Measurements from ENCODE around the gene PRSS21. TPM values are rescaled to one million over a fixed set of nuclear protein-coding genes. Genes with fewer than 3 reads are reported as not detected.

The PRSS21 gene
- total RNA-seq, 3 donors from 2014 or later, result 0.51 to 4.1 (median 0.58) TPM

DNA sequence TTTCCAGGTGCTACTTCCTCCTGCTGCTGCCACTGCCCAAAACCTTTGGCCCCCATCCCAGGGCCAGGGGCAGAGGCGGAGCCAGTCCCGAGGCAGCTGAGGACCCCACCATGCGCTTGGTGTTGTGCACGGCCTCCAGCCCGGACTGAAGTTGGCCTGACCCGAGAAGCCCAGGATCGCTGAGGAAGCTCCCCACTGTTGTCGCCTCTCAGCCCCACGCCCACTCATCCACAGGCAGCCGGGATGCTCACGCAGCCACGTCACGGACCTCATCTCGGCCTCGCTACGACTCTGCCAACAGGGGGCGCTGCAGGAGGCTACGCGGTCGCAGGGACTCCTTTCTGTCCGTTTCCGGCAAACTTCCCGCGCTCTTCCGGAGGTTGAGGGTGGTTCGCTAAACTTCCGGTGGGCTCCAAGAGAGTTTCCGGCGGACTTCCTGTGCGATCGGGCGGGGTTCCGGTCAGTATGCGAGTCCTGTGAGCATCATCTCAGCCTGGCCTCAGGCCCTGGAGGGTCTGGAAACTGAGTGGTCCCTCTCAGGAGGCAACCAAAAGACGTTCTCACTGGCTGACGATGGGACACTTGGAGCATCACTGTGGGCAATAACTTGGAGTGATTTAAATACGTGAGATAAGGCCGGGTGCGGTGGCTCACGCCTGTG lies 25.4 kb downstream of the PRSS21 start:
- intact Hi-C loops (cut with DNase I, micrococcal nuclease), result no loop called here
- no peaks in the 10 kb centered on the region for H3K9me3 ChIP-seq
- TF ChIP-seq, protein P1, sequence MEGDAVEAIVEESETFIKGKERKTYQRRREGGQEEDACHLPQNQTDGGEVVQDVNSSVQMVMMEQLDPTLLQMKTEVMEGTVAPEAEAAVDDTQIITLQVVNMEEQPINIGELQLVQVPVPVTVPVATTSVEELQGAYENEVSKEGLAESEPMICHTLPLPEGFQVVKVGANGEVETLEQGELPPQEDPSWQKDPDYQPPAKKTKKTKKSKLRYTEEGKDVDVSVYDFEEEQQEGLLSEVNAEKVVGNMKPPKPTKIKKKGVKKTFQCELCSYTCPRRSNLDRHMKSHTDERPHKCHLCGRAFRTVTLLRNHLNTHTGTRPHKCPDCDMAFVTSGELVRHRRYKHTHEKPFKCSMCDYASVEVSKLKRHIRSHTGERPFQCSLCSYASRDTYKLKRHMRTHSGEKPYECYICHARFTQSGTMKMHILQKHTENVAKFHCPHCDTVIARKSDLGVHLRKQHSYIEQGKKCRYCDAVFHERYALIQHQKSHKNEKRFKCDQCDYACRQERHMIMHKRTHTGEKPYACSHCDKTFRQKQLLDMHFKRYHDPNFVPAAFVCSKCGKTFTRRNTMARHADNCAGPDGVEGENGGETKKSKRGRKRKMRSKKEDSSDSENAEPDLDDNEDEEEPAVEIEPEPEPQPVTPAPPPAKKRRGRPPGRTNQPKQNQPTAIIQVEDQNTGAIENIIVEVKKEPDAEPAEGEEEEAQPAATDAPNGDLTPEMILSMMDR (IDR thresholded peaks at IDR 0.05), result peak; percentile 30
- peak; percentile 28 to 78 (median 65) for DNase-seq
- no peak overlapping the region for H3K4me3 ChIP-seq
- H3K36me3 ChIP-seq (ENCODE audit: low read depth), result no peaks in the 10 kb centered on the region
- H3K4me1 ChIP-seq (ENCODE audit: low read depth), result no peaks in the 10 kb centered on the region
- ATAC-seq, result peak; percentile 49

DNA sequence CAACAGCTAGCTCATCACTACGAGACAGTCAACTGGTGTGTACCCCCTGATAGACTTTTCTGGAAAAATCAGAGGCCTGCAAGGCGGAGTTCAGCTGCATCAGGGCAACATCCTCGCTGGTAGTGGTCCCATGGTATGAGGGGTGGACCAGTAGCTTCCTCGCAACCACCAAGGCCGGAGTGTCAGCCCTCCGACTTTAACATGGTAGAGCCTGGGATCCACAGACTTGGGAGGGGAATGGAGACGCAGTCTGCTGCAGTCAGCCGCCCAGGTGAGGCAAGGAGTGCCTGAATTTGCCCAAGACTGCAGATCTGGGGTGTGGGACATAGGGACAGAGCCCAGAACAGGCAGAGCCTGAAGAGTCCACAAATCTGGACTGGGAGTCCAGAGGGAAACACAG lies 26.5 kb downstream of the PRSS21 start:
- TF ChIP-seq, protein P1 (IDR thresholded peaks at IDR 0.05), result no peak
- no peaks in the 10 kb centered on the region for H3K36me3 ChIP-seq (ENCODE audit: low read depth)
- ATAC-seq (no peak), DNase-seq (no peak)
- intact Hi-C loops (cut with DNase I, micrococcal nuclease), result no loop called here
- no peak overlapping the region for H3K4me3 ChIP-seq
- H3K9me3 ChIP-seq, result no peaks in the 10 kb centered on the region
- no peaks in the 10 kb centered on the region for H3K4me1 ChIP-seq (ENCODE audit: low read depth)

DNA sequence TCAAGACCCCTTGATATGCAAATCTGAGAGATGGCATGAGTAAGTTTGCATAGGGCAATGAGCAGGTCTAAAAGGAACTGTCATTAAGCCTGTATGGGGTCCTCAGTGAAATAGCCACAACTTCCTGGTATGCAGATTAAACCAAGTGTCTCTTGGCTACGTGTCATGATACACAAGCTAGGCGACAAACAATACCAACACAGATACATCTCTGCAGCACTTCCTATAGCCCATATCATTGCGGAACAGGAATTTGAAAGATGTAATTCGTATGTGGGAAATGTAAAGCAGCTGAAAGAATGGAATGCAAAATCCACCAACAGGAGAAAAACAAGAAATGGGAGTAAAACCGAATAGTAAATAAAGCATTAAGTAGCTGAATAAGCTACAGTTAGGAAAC lies 28.1 kb downstream of the PRSS21 start:
- intact Hi-C loops (cut with DNase I, micrococcal nuclease), result no loop called here
- H3K4me3 ChIP-seq, result no peak overlapping the region
- no peaks in the 10 kb centered on the region for H3K36me3 ChIP-seq (ENCODE audit: low read depth)
- H3K4me1 ChIP-seq (ENCODE audit: low read depth), result no peaks in the 10 kb centered on the region
- TF ChIP-seq, protein P1 (IDR thresholded peaks at IDR 0.05), result no peak
- no peak for ATAC-seq
- H3K9me3 ChIP-seq, result no peaks in the 10 kb centered on the region
- no peak for DNase-seq

DNA sequence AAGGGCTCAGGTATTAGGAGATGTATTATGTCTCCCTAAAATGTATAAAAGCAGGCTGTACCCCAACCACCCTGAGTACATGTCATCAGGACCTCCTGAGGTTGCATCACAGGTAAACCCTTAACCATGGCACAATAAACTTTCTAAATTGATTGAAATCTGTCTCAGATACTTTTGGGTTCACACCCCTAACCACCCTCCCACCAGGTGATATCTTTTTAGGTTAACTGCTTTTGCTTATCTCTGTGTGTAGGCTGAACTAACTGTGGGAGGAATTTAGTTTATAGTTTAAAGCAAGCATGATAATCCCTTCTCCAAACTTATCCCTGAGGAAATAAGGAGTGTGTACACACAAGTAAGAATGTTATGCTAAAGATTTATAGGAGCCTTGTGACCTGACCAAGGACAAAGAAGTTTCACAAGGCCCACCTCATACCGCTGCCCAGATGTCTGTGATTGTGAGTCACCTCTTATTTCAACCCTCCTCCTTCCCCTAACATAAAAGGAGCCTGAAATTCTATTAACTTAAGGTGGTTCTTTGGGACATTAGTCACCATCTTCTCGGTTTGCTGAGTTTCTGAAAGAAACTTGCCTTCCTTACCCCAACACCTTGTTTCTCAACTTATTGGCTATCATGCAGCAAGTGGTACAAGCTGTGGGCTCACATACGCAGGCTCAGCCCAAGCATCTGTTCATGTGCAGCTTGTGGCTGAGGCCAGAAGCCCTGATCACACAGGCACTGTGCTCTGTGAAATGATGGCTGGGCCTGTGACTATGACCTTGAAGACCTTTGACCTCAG lies 29.7 kb downstream of the PRSS21 start:
- intact Hi-C loops (cut with DNase I, micrococcal nuclease), result no loop called here

DNA sequence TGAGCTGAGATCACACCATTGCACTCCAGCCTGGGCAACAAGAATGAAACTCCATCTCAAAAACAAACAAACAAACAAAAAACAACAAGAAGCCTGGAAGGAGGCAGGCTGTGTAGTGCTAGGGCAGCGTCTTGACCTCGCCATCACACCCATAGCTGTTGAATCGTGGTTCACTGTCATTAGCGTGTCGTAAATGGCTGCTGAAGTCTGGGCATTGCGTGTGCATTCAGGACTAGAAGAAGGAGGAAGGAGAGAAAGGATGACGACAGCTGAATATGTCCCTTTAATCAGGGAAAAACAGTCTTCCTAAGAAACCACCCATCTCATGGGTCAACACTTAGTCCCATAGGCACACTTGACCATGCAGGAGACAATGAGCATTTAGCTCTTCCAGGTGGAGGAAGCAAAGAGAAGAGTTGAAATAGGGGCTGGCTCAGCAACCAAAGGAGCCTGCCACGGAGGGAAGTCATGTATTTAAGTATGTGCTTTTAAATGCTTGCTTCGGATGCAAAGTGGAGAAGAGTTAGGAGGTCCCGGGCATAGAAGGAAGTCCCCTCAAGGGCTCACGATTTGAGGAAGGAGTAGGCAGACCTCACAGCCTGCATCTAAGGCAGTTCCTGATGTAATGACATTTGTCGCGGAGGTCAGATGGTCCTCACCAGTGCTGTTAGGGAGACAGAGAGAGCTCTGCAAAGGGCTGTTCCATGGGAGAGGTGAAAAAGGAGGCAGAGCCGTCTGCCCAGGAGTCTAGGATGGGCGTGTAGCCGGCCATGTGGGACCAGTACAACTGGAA lies 32.1 kb downstream of the PRSS21 start:
- ATAC-seq, result peak; percentile 48
- intact Hi-C loops (cut with DNase I, micrococcal nuclease), result no loop called here
- Histone ChIP-seq H3K4me3 (no peak overlapping the region), H3K36me3 (ENCODE audit: low read depth) (no peaks in the 10 kb centered on the region), H3K9me3 (no peaks in the 10 kb centered on the region), H3K4me1 (ENCODE audit: low read depth) (no peaks in the 10 kb centered on the region)
- TF ChIP-seq, protein P1 (IDR thresholded peaks at IDR 0.05), result no peak
- DNase-seq, result no peak

More for the DNA sequence above, 29.7 kb downstream of the PRSS21 start:
- Histone ChIP-seq H3K4me1 (ENCODE audit: low read depth) (no peaks in the 10 kb centered on the region), H3K36me3 (ENCODE audit: low read depth) (no peaks in the 10 kb centered on the region), H3K9me3 (no peaks in the 10 kb centered on the region), H3K4me3 (no peak overlapping the region)
- TF ChIP-seq, protein P1 (IDR thresholded peaks at IDR 0.05), result no peak
- DNase-seq (no peak), ATAC-seq (peak; percentile 71)

All from mucosa of descending colon (tissue), 3 donors.